Esophagus (tissue), 2 donors: ENCODE results near the gene PTTG1. TPM values are rescaled to one million over a fixed set of nuclear protein-coding genes. Genes with fewer than 3 reads are reported as not detected.

Source experiments
- H3K27ac ChIP-seq, 2 donors: one replicate each; pipeline ENCODE4 v1.5.1; 2013; ENCODE audit warnings: low read depth in 2 of 2, mild to moderate bottlenecking in 2 of 2, inconsistent platforms in 1 of 2, low read length in 1 of 2, moderate library complexity in 1 of 2
- H3K27me3 ChIP-seq, 2 donors: one replicate each; pipeline ENCODE4 v1.6.1; 2013; ENCODE audit warnings: low read length in 2 of 2, control low read depth in 1 of 2, mild to moderate bottlenecking in 1 of 2; ENCODE audit not compliant: insufficient read depth in 2 of 2, control insufficient read depth in 1 of 2
- H3K36me3 ChIP-seq, 2 donors: one replicate each; pipeline ENCODE4 v1.6.1; 2013; ENCODE audit warnings: low read length in 1 of 2; ENCODE audit not compliant: control insufficient read depth in 2 of 2, insufficient read depth in 2 of 2
- H3K4me1 ChIP-seq, 2 donors: one replicate each; pipeline ENCODE4 v1.6.1; 2013; ENCODE audit warnings: low read length in 1 of 2; ENCODE audit not compliant: control insufficient read depth in 2 of 2, insufficient read depth in 2 of 2
- H3K4me3 ChIP-seq, 2 donors: one replicate each; pipeline ENCODE4 v1.5.1; 2013; ENCODE audit warnings: low read length in 2 of 2, mild to moderate bottlenecking in 2 of 2, low read depth in 1 of 2, moderate library complexity in 1 of 2
- H3K9me3 ChIP-seq, 2 donors: one replicate each; pipeline ENCODE4 v1.6.1; 2013; ENCODE audit warnings: mild to moderate bottlenecking in 2 of 2, low read depth in 1 of 2, low read length in 1 of 2, moderate library complexity in 1 of 2; ENCODE audit not compliant: control insufficient read depth in 2 of 2, insufficient read depth in 1 of 2
- WGBS, 2 donors: extraction: QIAGEN DNeasy Blood & Tissue Kit; methylation state at CpG; one replicate each; pipeline ENCODE4 v1.1.7; 2013; 5-methylcytosine and 5-hydroxymethylcytosine counted together
- polyA plus RNA-seq, 2 donors: library from polyadenylated mRNA; stranded (reverse); fragments of 200-250 nt; gene quantifications; one replicate each; pipeline ENCODE4 v1.2.3, GENCODE V29; 2013
- donor health status: healthy with polysubstance abuse.
- donor health status: Bipolar disorder and iron deficiency.

PTTG1 gene
- polyA plus RNA-seq, 2 donors: 96.5 to 118 TPM

GRCh38 chr5:160458806-160459800, 37.4 kb downstream of the PTTG1 start:
- 81 to 83% methylated on average over 8 of the region's 8 CpGs for WGBS, 2 donors
- H3K36me3 ChIP-seq: no peaks in the 10 kb centered on the region
- H3K27me3 ChIP-seq: no peaks in the 10 kb centered on the region
- no peak overlapping the region for H3K4me3 ChIP-seq
- H3K27ac ChIP-seq: no peak overlapping the region
- no peaks in the 10 kb centered on the region for H3K9me3 ChIP-seq
- H3K4me1 ChIP-seq: no peaks in the 10 kb centered on the region

GRCh38 chr5:160460377-160461049, 38.9 kb downstream of the PTTG1 start:
- Histone ChIP-seq H3K4me3 (no peak overlapping the region), H3K27ac (no peak overlapping the region), H3K9me3 (no peaks in the 10 kb centered on the region), H3K27me3 (no peaks in the 10 kb centered on the region), H3K36me3 (no peaks in the 10 kb centered on the region), H3K4me1 (no peaks in the 10 kb centered on the region)
- 90 to 92% methylated on average over 4 of the region's 4 CpGs for WGBS, 2 donors

DNA sequence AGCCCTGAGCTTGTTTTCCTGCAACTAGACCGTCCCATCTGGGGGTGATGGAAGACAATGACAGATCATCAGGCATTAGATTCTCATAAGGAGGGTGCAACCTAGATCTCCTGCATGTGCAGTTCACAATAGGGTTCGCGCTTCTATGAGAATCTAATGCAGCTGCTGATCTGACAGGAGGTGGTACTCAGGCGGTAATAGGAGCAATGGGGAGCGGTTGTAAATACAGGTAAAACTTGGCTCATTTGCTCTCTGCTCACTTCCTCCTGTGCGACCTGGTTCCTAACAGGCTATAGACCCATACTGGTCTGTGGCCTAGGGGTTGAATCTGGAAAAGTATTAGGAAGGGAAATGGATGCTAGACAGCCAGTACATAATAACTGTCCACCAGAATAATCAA, 39.7 kb downstream of the PTTG1 start:
- 90 to 97% methylated on average over 6 of the region's 6 CpGs for WGBS, 2 donors
- no peaks in the 10 kb centered on the region for H3K9me3 ChIP-seq
- H3K27ac ChIP-seq: no peak overlapping the region

DNA sequence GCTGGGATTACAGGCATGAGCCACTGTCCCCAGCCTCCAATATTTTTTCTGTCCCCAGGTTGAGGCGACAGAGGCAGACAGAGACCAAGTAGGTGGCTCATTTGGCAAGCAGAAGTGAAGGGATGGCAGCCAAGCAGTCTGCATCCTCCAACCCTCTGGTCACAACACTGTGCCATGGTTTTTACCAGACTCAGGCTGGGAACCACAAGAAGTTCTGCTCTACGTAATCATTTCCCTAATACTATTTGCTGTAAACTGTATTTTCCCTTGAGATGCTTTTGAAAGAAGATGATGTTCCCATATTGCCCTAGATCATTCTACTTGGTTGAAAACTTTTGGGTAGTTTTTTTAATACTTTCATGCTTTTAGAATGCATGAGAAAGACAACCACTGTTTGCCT, 40.5 kb downstream of the PTTG1 start:
- Histone ChIP-seq H3K4me3 (no peak overlapping the region), H3K27me3 (no peaks in the 10 kb centered on the region), H3K4me1 (no peaks in the 10 kb centered on the region), H3K27ac (no peak overlapping the region), H3K9me3 (no peaks in the 10 kb centered on the region), H3K36me3 (no peaks in the 10 kb centered on the region)
- WGBS, 2 donors: 82 to 86% methylated on average over 2 of the region's 2 CpGs

More for the DNA sequence above, 39.7 kb downstream of the PTTG1 start:
- H3K4me1 ChIP-seq: no peaks in the 10 kb centered on the region
- no peaks in the 10 kb centered on the region for H3K36me3 ChIP-seq
- no peak overlapping the region for H3K4me3 ChIP-seq
- no peaks in the 10 kb centered on the region for H3K27me3 ChIP-seq

GRCh38 chr5:160463227-160463626, 41.6 kb downstream of the PTTG1 start:
- Histone ChIP-seq H3K27ac (no peak overlapping the region), H3K27me3 (no peaks in the 10 kb centered on the region), H3K4me3 (no peak overlapping the region), H3K9me3 (no peaks in the 10 kb centered on the region), H3K4me1 (peaks cover 0 to 6% of the 10 kb centered on the region in 2 donors), H3K36me3 (no peaks in the 10 kb centered on the region)
- 85 to 90% methylated on average over 4 of the region's 4 CpGs for WGBS, 2 donors

- WGBS, 2 donors: 43 to 65% methylated on average over 7 of the region's 7 CpGs
- Histone ChIP-seq H3K9me3 (no peaks in the 10 kb centered on the region), H3K4me1 (peaks cover 0 to 7% of the 10 kb centered on the region in 2 donors), H3K27me3 (no peaks in the 10 kb centered on the region), H3K36me3 (no peaks in the 10 kb centered on the region), H3K27ac (no peak overlapping the region), H3K4me3 (no peak overlapping the region)
These were observed 42.2 kb downstream of the PTTG1 start for GRCh38 chr5:160463740-160464465.

- 46 to 59% methylated on average over 4 of the region's 4 CpGs for WGBS, 2 donors
- Histone ChIP-seq H3K36me3 (no peaks in the 10 kb centered on the region), H3K4me1 (peaks cover 0 to 7% of the 10 kb centered on the region in 2 donors), H3K9me3 (no peaks in the 10 kb centered on the region), H3K4me3 (no peak overlapping the region), H3K27ac (no peak overlapping the region), H3K27me3 (no peaks in the 10 kb centered on the region)
These were observed 42.8 kb downstream of the PTTG1 start for GRCh38 chr5:160464466-160464797.

- Histone ChIP-seq H3K27me3 (no peaks in the 10 kb centered on the region), H3K4me3 (no peak overlapping the region), H3K4me1 (peaks cover 0 to 7% of the 10 kb centered on the region in 2 donors), H3K36me3 (no peaks in the 10 kb centered on the region), H3K9me3 (no peaks in the 10 kb centered on the region), H3K27ac (no peak overlapping the region)
- 86 to 90% methylated on average over 5 of the region's 5 CpGs for WGBS, 2 donors
These were observed 44.5 kb downstream of the PTTG1 start for GRCh38 chr5:160466116-160466515.

DNA sequence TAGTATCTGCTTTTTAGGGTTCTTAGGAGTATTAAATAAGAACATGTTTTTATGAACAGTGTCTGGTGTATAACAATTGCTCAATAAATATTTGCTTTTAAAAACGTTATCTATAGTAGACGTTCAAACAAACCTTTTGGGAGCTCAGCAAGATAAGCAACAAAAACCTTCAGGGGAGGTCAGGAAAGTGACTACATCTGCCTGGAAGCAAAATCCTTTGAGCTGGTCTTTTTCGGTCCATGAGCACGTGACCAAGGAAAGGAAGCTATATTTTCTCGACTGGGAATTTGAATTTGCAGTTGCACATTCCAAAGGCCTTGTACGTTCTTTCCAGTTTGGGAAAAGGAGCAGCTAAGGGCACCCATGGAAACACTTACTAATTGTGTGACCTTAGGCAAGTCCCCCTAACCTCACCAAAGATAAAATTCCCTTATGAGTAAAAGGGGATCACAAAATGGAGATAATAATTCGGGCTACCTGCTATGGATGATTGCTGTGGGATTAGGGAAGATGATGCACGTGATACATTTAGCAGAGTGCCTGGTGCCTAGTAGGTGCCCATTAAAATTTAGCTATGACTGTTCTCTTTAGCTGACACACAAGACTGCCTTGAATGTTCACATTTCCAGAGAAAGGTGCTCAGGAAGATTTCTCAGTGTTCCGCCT, 45.4 kb downstream of the PTTG1 start:
- peak overlapping the region in 1 of 2 donors; percentile 33 for H3K4me3 ChIP-seq
- no peaks in the 10 kb centered on the region for H3K36me3 ChIP-seq
- WGBS, 2 donors: 40 to 54% methylated on average over 9 of the region's 9 CpGs
- H3K27ac ChIP-seq: peak overlapping the region in 1 of 2 donors; percentile 16
- H3K27me3 ChIP-seq: no peaks in the 10 kb centered on the region
- no peaks in the 10 kb centered on the region for H3K9me3 ChIP-seq
- peaks cover 0 to 7% of the 10 kb centered on the region in 2 donors for H3K4me1 ChIP-seq
